HCT116 (cell line): ENCODE measurements around the gene TMPRSS3.

Experiments used
- CBX3 ChIP-seq: IDR thresholded peaks from 2 replicates; pipeline ENCODE4 v1.6.1; 2012; ENCODE audit warnings: low read depth
- POLR2A ChIP-seq: IDR thresholded peaks from 2 replicates; pipeline ENCODE4 v1.7.0; 2011; ENCODE audit warnings: borderline replicate concordance; ENCODE audit not compliant: insufficient read depth, insufficient read length; ENCODE audit errors: extremely low read depth
- POLR2AphosphoS5 ChIP-seq: IDR thresholded peaks from 2 replicates; pipeline ENCODE4 v1.6.1; 2011; ENCODE audit warnings: mild to moderate bottlenecking, low read depth, low read length, moderate library complexity
- RAD21 ChIP-seq: IDR thresholded peaks from 2 replicates; pipeline ENCODE4 v1.6.1; 2012; ENCODE audit warnings: low read depth, mild to moderate bottlenecking
- SIN3A ChIP-seq: IDR thresholded peaks from 2 replicates; pipeline ENCODE4 v1.6.1; 2012; ENCODE audit warnings: low read depth
- TCF7L2 ChIP-seq: IDR thresholded peaks from 2 replicates; pipeline ENCODE4 v1.7.0; 2011; ENCODE audit warnings: borderline replicate concordance, inconsistent platforms; ENCODE audit not compliant: insufficient read depth, insufficient read length; ENCODE audit errors: extremely low read depth
- YY1 ChIP-seq: IDR thresholded peaks from 2 replicates; pipeline ENCODE4 v1.6.1; 2011; ENCODE audit warnings: low read length, low read depth, moderate library complexity, mild to moderate bottlenecking; ENCODE audit not compliant: insufficient replicate concordance; ENCODE audit errors: extremely low read depth
- ZNF274 ChIP-seq: fragments of 200-500 bp; sonication (Bioruptor generic); IDR thresholded peaks from 2 replicates; pipeline ENCODE4 v1.6.1; 2014; ENCODE audit warnings: mild to moderate bottlenecking, low read depth, low read length, inconsistent platforms
- TF ChIP-seq, protein P1 (sequence below), 3 experiments: fragments of 200-600 bp in 1 of 3; sonication (generic) in 1 of 3; IDR thresholded peaks in 2 of 3; conservative IDR thresholded peaks in 1 of 3; 2 replicates each; pipeline ENCODE4 v1.5.1; 2012 to 2017; ENCODE audit warnings: low read depth in 2 of 3, low read length in 2 of 3, antibody characterized with exemption in 1 of 3, borderline replicate concordance in 1 of 3, control low read depth in 1 of 3, mild to moderate bottlenecking in 1 of 3, mixed read lengths in 1 of 3, mixed run types in 1 of 3, moderate library complexity in 1 of 3; ENCODE audit not compliant: insufficient read depth in 1 of 3
- TF ChIP-seq, protein P2 (sequence below): IDR thresholded peaks from 2 replicates; pipeline ENCODE4 v1.6.1; 2012
- TF ChIP-seq, protein P3 (sequence below): IDR thresholded peaks from 2 replicates; pipeline ENCODE4 v1.6.1; 2012

DNA sequence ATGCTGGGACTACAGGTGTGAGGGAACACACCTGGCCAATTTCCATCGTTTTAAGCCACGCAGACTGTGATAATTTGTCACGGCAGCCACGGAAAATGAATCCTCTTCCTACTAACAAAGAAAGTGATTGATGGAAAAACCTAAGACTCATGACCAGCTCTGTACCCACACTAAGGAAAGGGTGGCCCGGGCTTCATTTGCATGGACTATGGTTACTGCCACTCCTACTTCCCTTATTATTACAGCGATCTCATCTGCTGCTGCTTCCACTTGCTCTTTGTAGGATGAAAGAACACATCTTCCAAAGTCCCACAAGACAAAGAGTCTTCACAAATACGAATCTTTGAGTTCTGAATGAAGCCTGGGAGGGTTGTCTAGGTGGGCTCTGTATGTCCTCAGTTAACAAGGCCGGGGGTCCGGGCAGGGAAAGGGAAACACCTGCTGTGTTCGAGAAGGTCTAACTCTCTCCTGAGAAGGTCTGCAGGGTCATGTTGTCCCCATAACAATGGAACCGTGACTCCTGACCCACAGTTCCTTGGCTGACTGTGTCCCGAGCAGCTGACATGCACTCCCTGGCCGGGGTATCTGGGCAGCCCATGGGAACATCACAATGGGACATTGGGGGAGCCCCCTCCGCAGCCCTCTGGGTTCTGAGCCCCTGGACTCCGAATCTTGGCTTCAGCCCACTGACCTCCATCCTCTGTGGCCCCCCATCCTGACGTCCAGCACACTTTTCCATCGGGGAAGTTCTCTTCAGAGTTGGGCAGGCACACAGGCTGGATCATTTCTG lies 16.2 kb downstream of the TMPRSS3 start:
- TF ChIP-seq, protein P1, sequence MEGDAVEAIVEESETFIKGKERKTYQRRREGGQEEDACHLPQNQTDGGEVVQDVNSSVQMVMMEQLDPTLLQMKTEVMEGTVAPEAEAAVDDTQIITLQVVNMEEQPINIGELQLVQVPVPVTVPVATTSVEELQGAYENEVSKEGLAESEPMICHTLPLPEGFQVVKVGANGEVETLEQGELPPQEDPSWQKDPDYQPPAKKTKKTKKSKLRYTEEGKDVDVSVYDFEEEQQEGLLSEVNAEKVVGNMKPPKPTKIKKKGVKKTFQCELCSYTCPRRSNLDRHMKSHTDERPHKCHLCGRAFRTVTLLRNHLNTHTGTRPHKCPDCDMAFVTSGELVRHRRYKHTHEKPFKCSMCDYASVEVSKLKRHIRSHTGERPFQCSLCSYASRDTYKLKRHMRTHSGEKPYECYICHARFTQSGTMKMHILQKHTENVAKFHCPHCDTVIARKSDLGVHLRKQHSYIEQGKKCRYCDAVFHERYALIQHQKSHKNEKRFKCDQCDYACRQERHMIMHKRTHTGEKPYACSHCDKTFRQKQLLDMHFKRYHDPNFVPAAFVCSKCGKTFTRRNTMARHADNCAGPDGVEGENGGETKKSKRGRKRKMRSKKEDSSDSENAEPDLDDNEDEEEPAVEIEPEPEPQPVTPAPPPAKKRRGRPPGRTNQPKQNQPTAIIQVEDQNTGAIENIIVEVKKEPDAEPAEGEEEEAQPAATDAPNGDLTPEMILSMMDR (IDR thresholded peaks at IDR 0.05 in 2 of 3, conservative IDR thresholded peaks at IDR 0.05 in 1 of 3; ENCODE audit: borderline replicate concordance in 1 of 3, insufficient read depth in 1 of 3, low read depth in 2 of 3, low read length in 2 of 3) = no peak
- TF ChIP-seq POLR2A (no peak), POLR2AphosphoS5 (no peak), TCF7L2 (no peak), RAD21 (no peak), YY1 (no peak), CBX3 (no peak), SIN3A (no peak), ZNF274 (no peak)
- TF ChIP-seq, protein P2, sequence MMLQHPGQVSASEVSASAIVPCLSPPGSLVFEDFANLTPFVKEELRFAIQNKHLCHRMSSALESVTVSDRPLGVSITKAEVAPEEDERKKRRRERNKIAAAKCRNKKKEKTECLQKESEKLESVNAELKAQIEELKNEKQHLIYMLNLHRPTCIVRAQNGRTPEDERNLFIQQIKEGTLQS = no peak
- TF ChIP-seq, protein P3, sequence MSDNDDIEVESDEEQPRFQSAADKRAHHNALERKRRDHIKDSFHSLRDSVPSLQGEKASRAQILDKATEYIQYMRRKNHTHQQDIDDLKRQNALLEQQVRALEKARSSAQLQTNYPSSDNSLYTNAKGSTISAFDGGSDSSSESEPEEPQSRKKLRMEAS = no peak
